GM23338 (cell line): ENCODE measurements around the gene SCN4B. TPM values are rescaled to one million over a fixed set of nuclear protein-coding genes. Genes with fewer than 3 reads are reported as not detected.

Experiments used
- ATAC-seq: fragments of 200-7000 bp; cut with Tn5 transposase; 3 replicates; pipeline ENCODE4 v1.9.1; 2020
- DNase-seq: peaks from one replicate; pipeline ENCODE4 v3.0.0-alpha.2; 2015; ENCODE audit warnings: low spot score
- H2AFZ ChIP-seq: fragments of 200-600 bp; sonication (generic); 2 replicates; pipeline ENCODE4 v1.8.0; 2016; ENCODE audit warnings: antibody characterized with exemption, mild to moderate bottlenecking, moderate library complexity
- H3F3A ChIP-seq: fragments of 200-600 bp; sonication (generic); replicated peaks from 2 replicates; pipeline ENCODE4 v1.8.0; 2017; ENCODE audit warnings: antibody characterized with exemption, mixed run types, low read depth
- H3K27ac ChIP-seq: fragments of 200-600 bp; sonication (generic); 2 replicates; pipeline ENCODE4 v1.6.1; 2016; ENCODE audit warnings: low read depth
- H3K27me3 ChIP-seq: fragments of 200-600 bp; sonication (generic); 2 replicates; pipeline ENCODE4 v1.8.0; 2016; ENCODE audit warnings: mild to moderate bottlenecking, mixed run types, moderate library complexity; ENCODE audit not compliant: insufficient read depth
- H3K36me3 ChIP-seq: fragments of 200-600 bp; sonication (generic); 2 replicates; pipeline ENCODE4 v1.8.0; 2016; ENCODE audit warnings: mild to moderate bottlenecking; ENCODE audit not compliant: insufficient read depth
- H3K4me1 ChIP-seq: fragments of 200-600 bp; sonication (generic); 2 replicates; pipeline ENCODE4 v1.8.0; 2016; ENCODE audit warnings: mild to moderate bottlenecking, moderate library complexity; ENCODE audit not compliant: insufficient read depth
- H3K4me2 ChIP-seq: fragments of 200-600 bp; sonication (generic); 2 replicates; pipeline ENCODE4 v1.7.1; 2017; ENCODE audit warnings: mixed run types
- H3K4me3 ChIP-seq: fragments of 200-600 bp; sonication (generic); 2 replicates; pipeline ENCODE4 v1.6.1; 2016; ENCODE audit warnings: mixed run types
- H3K79me2 ChIP-seq: fragments of 200-600 bp; sonication (generic); replicated peaks from 2 replicates; pipeline ENCODE4 v1.8.0; 2017; ENCODE audit warnings: mild to moderate bottlenecking; ENCODE audit not compliant: insufficient read depth
- H3K9me2 ChIP-seq: fragments of 200-600 bp; sonication (generic); 2 replicates; pipeline ENCODE4 v1.8.0; 2017; ENCODE audit not compliant: insufficient read depth
- H4K20me1 ChIP-seq: fragments of 200-600 bp; sonication (generic); replicated peaks from 2 replicates; pipeline ENCODE4 v1.8.0; 2017; ENCODE audit warnings: mild to moderate bottlenecking; ENCODE audit not compliant: insufficient read depth
- H3K27ac Mint-ChIP-seq: 2 replicates; pipeline ENCODE4 v1.8.0; 2020; ENCODE audit warnings: inconsistent platforms, mild to moderate bottlenecking, moderate library complexity, mixed read lengths
- H3K27me3 Mint-ChIP-seq: 3 replicates; pipeline ENCODE4 v1.8.0; 2022; ENCODE audit warnings: low read depth, mild to moderate bottlenecking, moderate library complexity, mixed read lengths, inconsistent platforms; ENCODE audit not compliant: insufficient read depth, poor library complexity
- H3K36me3 Mint-ChIP-seq: 3 replicates; pipeline ENCODE4 v1.8.0; 2021; ENCODE audit warnings: low read depth, mild to moderate bottlenecking, inconsistent platforms, moderate library complexity, mixed read lengths
- H3K4me1 Mint-ChIP-seq: 3 replicates; pipeline ENCODE4 v1.8.0; 2020; ENCODE audit warnings: mild to moderate bottlenecking, inconsistent platforms, mixed read lengths
- H3K4me3 Mint-ChIP-seq: 3 replicates; pipeline ENCODE4 v1.8.0; 2021; ENCODE audit warnings: moderate library complexity, mild to moderate bottlenecking, inconsistent platforms, mixed read lengths
- H3K9me3 Mint-ChIP-seq: 3 replicates; pipeline ENCODE4 v1.8.0; 2020; ENCODE audit warnings: moderate library complexity, mild to moderate bottlenecking, inconsistent platforms, mixed read lengths
- CREB1 ChIP-seq: fragments of 250-450 bp; sonication (Bioruptor Pico); IDR thresholded peaks from 2 replicates; pipeline ENCODE4 v1.5.0; 2020; ENCODE audit warnings: low read depth, mild to moderate bottlenecking, moderate library complexity
- EZH2 ChIP-seq: fragments of 200-600 bp; sonication (generic); IDR thresholded peaks from one replicate; pipeline ENCODE4 v1.8.0; 2017; ENCODE audit warnings: antibody characterized with exemption, mild to moderate bottlenecking, low read depth; ENCODE audit not compliant: unreplicated experiment
- EZH2phosphoT487 ChIP-seq: fragments of 200-600 bp; sonication (generic); IDR thresholded peaks from one replicate; pipeline ENCODE4 v1.8.1; 2018; ENCODE audit warnings: antibody characterized with exemption; ENCODE audit not compliant: unreplicated experiment
- JUNB ChIP-seq: IDR thresholded peaks from one replicate; pipeline ENCODE4 v1.6.1; 2016; ENCODE audit warnings: antibody characterized with exemption; ENCODE audit not compliant: unreplicated experiment
- NANOG ChIP-seq: IDR thresholded peaks from 2 replicates; pipeline ENCODE4 v1.6.1; 2016; ENCODE audit warnings: antibody characterized with exemption, borderline replicate concordance
- POLR2AphosphoS5 ChIP-seq: IDR thresholded peaks from 2 replicates; pipeline ENCODE4 v1.6.1; 2016; ENCODE audit warnings: antibody characterized with exemption, low read depth
- STAT1 ChIP-seq: IDR thresholded peaks from one replicate; pipeline ENCODE4 v1.6.1; 2016; ENCODE audit warnings: antibody characterized with exemption; ENCODE audit not compliant: unreplicated experiment
- ZNF114 ChIP-seq: fragments of 250-450 bp; sonication (Bioruptor Pico); IDR thresholded peaks from 2 replicates; pipeline ENCODE4 v1.5.0; 2020; ENCODE audit warnings: mild to moderate bottlenecking, moderate library complexity
- ZNF331 ChIP-seq: fragments of 250-450 bp; sonication (Bioruptor Pico); IDR thresholded peaks from 2 replicates; pipeline ENCODE4 v1.5.0; 2020; ENCODE audit warnings: low read depth, mild to moderate bottlenecking, moderate library complexity
- polyA plus RNA-seq: library from polyadenylated mRNA; unstranded; fragments of >200 nt; fragmentation: Nextera tagmentation; extraction: Ambion mirVana; gene quantifications from 2 replicates; pipeline ENCODE4 v1.2.1, GENCODE V29; 2016
- total RNA-seq: library from RNA; depleted of rRNA; stranded (reverse); fragments of >200 nt; shearing (Covaris generic); gene quantifications from 2 replicates; pipeline ENCODE4 v1.2.3, GENCODE V29; 2014
- TF ChIP-seq, protein P1 (sequence below): fragments of 250-450 bp; sonication (Bioruptor Pico); IDR thresholded peaks from 2 replicates; pipeline ENCODE4 v1.5.0; 2020; ENCODE audit warnings: mild to moderate bottlenecking, moderate library complexity
- TF ChIP-seq, protein P2 (sequence below), 2 experiments: fragments of 200-600 bp in 1 of 2; sonication (generic) in 1 of 2; conservative IDR thresholded peaks; 2 replicates each; pipeline versions ENCODE4 v1.5.1 to v1.6.1; 2016 to 2017; ENCODE audit warnings: antibody characterized with exemption in 2 of 2, low read depth in 2 of 2, mild to moderate bottlenecking in 2 of 2, moderate library complexity in 1 of 2
- TF ChIP-seq, protein P3 (sequence below): IDR thresholded peaks from one replicate; pipeline ENCODE4 v1.6.1; 2018; ENCODE audit warnings: antibody characterized with exemption; ENCODE audit not compliant: unreplicated experiment
- TF ChIP-seq, protein P4 (sequence below): IDR thresholded peaks from 2 replicates; pipeline ENCODE4 v1.6.1; 2016; ENCODE audit warnings: antibody characterized with exemption

Gene SCN4B
- total and polyA plus RNA-seq, 2 experiments from 2014 or later = 0.45 to 3.0 TPM

GRCh38 chr11:118087931-118088330 lies 64.7 kb downstream of the SCN4B start:
- no peaks in the 10 kb centered on the region for H4K20me1 ChIP-seq
- no peak overlapping the region for H2AFZ ChIP-seq
- DNase-seq = no peak
- H3K36me3 ChIP-seq = no peaks in the 10 kb centered on the region
- H3K27ac Mint-ChIP-seq = no peak overlapping the region
- ATAC-seq = no peak
- no peak overlapping the region for H3K4me3 Mint-ChIP-seq
- peaks cover 2% of the 10 kb centered on the region for H3K27me3 Mint-ChIP-seq
- no peak for TF ChIP-seq EZH2phosphoT487
- TF ChIP-seq, protein P1, sequence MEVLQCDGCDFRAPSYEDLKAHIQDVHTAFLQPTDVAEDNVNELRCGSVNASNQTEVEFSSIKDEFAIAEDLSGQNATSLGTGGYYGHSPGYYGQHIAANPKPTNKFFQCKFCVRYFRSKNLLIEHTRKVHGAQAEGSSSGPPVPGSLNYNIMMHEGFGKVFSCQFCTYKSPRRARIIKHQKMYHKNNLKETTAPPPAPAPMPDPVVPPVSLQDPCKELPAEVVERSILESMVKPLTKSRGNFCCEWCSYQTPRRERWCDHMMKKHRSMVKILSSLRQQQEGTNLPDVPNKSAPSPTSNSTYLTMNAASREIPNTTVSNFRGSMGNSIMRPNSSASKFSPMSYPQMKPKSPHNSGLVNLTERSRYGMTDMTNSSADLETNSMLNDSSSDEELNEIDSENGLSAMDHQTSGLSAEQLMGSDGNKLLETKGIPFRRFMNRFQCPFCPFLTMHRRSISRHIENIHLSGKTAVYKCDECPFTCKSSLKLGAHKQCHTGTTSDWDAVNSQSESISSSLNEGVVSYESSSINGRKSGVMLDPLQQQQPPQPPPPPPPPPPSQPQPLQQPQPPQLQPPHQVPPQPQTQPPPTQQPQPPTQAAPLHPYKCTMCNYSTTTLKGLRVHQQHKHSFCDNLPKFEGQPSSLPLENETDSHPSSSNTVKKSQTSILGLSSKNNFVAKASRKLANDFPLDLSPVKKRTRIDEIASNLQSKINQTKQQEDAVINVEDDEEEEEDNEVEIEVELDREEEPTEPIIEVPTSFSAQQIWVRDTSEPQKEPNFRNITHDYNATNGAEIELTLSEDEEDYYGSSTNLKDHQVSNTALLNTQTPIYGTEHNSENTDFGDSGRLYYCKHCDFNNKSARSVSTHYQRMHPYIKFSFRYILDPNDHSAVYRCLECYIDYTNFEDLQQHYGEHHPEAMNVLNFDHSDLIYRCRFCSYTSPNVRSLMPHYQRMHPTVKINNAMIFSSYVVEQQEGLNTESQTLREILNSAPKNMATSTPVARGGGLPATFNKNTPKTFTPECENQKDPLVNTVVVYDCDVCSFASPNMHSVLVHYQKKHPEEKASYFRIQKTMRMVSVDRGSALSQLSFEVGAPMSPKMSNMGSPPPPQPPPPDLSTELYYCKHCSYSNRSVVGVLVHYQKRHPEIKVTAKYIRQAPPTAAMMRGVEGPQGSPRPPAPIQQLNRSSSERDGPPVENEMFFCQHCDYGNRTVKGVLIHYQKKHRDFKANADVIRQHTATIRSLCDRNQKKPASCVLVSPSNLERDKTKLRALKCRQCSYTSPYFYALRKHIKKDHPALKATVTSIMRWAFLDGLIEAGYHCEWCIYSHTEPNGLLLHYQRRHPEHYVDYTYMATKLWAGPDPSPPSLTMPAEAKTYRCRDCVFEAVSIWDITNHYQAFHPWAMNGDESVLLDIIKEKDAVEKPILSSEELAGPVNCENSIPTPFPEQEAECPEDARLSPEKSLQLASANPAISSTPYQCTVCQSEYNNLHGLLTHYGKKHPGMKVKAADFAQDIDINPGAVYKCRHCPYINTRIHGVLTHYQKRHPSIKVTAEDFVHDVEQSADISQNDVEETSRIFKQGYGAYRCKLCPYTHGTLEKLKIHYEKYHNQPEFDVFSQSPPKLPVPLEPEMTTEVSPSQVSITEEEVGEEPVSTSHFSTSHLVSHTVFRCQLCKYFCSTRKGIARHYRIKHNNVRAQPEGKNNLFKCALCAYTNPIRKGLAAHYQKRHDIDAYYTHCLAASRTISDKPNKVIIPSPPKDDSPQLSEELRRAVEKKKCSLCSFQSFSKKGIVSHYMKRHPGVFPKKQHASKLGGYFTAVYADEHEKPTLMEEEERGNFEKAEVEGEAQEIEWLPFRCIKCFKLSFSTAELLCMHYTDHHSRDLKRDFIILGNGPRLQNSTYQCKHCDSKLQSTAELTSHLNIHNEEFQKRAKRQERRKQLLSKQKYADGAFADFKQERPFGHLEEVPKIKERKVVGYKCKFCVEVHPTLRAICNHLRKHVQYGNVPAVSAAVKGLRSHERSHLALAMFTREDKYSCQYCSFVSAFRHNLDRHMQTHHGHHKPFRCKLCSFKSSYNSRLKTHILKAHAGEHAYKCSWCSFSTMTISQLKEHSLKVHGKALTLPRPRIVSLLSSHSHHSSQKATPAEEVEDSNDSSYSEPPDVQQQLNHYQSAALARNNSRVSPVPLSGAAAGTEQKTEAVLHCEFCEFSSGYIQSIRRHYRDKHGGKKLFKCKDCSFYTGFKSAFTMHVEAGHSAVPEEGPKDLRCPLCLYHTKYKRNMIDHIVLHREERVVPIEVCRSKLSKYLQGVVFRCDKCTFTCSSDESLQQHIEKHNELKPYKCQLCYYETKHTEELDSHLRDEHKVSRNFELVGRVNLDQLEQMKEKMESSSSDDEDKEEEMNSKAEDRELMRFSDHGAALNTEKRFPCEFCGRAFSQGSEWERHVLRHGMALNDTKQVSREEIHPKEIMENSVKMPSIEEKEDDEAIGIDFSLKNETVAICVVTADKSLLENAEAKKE (CRISPR knock-in tag) = no peak
- no peak for TF ChIP-seq ZNF331 (CRISPR knock-in tag)
- TF ChIP-seq, protein P2, sequence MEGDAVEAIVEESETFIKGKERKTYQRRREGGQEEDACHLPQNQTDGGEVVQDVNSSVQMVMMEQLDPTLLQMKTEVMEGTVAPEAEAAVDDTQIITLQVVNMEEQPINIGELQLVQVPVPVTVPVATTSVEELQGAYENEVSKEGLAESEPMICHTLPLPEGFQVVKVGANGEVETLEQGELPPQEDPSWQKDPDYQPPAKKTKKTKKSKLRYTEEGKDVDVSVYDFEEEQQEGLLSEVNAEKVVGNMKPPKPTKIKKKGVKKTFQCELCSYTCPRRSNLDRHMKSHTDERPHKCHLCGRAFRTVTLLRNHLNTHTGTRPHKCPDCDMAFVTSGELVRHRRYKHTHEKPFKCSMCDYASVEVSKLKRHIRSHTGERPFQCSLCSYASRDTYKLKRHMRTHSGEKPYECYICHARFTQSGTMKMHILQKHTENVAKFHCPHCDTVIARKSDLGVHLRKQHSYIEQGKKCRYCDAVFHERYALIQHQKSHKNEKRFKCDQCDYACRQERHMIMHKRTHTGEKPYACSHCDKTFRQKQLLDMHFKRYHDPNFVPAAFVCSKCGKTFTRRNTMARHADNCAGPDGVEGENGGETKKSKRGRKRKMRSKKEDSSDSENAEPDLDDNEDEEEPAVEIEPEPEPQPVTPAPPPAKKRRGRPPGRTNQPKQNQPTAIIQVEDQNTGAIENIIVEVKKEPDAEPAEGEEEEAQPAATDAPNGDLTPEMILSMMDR (conservative IDR thresholded peaks at IDR 0.05; ENCODE audit: low read depth in 2 of 2) = no peak
- no peak for TF ChIP-seq ZNF114 (CRISPR knock-in tag)
- TF ChIP-seq NANOG = no peak
- no peak for TF ChIP-seq POLR2AphosphoS5
- TF ChIP-seq JUNB = no peak
- TF ChIP-seq, protein P3, sequence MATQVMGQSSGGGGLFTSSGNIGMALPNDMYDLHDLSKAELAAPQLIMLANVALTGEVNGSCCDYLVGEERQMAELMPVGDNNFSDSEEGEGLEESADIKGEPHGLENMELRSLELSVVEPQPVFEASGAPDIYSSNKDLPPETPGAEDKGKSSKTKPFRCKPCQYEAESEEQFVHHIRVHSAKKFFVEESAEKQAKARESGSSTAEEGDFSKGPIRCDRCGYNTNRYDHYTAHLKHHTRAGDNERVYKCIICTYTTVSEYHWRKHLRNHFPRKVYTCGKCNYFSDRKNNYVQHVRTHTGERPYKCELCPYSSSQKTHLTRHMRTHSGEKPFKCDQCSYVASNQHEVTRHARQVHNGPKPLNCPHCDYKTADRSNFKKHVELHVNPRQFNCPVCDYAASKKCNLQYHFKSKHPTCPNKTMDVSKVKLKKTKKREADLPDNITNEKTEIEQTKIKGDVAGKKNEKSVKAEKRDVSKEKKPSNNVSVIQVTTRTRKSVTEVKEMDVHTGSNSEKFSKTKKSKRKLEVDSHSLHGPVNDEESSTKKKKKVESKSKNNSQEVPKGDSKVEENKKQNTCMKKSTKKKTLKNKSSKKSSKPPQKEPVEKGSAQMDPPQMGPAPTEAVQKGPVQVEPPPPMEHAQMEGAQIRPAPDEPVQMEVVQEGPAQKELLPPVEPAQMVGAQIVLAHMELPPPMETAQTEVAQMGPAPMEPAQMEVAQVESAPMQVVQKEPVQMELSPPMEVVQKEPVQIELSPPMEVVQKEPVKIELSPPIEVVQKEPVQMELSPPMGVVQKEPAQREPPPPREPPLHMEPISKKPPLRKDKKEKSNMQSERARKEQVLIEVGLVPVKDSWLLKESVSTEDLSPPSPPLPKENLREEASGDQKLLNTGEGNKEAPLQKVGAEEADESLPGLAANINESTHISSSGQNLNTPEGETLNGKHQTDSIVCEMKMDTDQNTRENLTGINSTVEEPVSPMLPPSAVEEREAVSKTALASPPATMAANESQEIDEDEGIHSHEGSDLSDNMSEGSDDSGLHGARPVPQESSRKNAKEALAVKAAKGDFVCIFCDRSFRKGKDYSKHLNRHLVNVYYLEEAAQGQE = no peak
- no peak for TF ChIP-seq EZH2
- TF ChIP-seq CREB1 = no peak
- TF ChIP-seq STAT1 = no peak
- TF ChIP-seq, protein P4, sequence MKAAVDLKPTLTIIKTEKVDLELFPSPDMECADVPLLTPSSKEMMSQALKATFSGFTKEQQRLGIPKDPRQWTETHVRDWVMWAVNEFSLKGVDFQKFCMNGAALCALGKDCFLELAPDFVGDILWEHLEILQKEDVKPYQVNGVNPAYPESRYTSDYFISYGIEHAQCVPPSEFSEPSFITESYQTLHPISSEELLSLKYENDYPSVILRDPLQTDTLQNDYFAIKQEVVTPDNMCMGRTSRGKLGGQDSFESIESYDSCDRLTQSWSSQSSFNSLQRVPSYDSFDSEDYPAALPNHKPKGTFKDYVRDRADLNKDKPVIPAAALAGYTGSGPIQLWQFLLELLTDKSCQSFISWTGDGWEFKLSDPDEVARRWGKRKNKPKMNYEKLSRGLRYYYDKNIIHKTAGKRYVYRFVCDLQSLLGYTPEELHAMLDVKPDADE = no peak
- H3K9me3 Mint-ChIP-seq = peaks cover 17% of the 10 kb centered on the region; the same call in 2 of the 3 replicates
- no peaks in the 10 kb centered on the region for H3K27me3 ChIP-seq
- no peak overlapping the region for H3K27ac ChIP-seq
- no peaks in the 10 kb centered on the region for H3K9me2 ChIP-seq
- no peaks in the 10 kb centered on the region; the same call in 2 of the 3 replicates for H3K36me3 Mint-ChIP-seq
- no peaks in the 10 kb centered on the region for H3K4me1 ChIP-seq
- peaks cover 7% of the 10 kb centered on the region for H3K4me1 Mint-ChIP-seq
- H3K4me3 ChIP-seq = no peak overlapping the region
- H3K4me2 ChIP-seq = no peak overlapping the region
- H3K79me2 ChIP-seq = no peaks in the 10 kb centered on the region
- H3F3A ChIP-seq = no peaks in the 10 kb centered on the region
